HepG2 (cell line): ENCODE measurements around the gene CEP104. TPM values are rescaled to one million over a fixed set of nuclear protein-coding genes. Genes with fewer than 3 reads are reported as not detected.

Experiments
- HBP1 ChIP-seq: IDR thresholded peaks from 2 replicates; pipeline ENCODE4 v1.6.1; 2016; ENCODE audit warnings: low read depth, control low read depth
- LCORL ChIP-seq, 2 experiments: fragments of 450-650 bp in 1 of 2; sonication (generic) in 1 of 2; formaldehyde crosslinking in 1 of 2; IDR thresholded peaks; 2 replicates each; pipeline versions ENCODE4 v1.5.0 to v1.6.1; 2017 to 2020; ENCODE audit warnings: antibody characterized with exemption in 1 of 2, missing genetic modification reagents in 1 of 2
- NFKBIZ ChIP-seq: IDR thresholded peaks from 2 replicates; pipeline ENCODE4 v1.6.1; 2018; ENCODE audit warnings: missing genetic modification reagents, missing compliant biosample characterization
- NR2F1 ChIP-seq, 2 experiments: fragments of 450-650 bp in 1 of 2; formaldehyde crosslinking in 1 of 2; IDR thresholded peaks; 2 replicates each; pipeline versions ENCODE4 v1.5.0 to v1.6.1; 2016 to 2020; ENCODE audit warnings: mild to moderate bottlenecking in 1 of 2, missing compliant biosample characterization in 1 of 2, missing genetic modification reagents in 1 of 2, moderate library complexity in 1 of 2
- RCOR2 ChIP-seq: IDR thresholded peaks from 2 replicates; pipeline ENCODE4 v1.6.1; 2016; ENCODE audit warnings: missing biosample characterization, missing genetic modification reagents
- SKI ChIP-seq: fragments of 450-650 bp; IDR thresholded peaks from one replicate; pipeline ENCODE4 v1.6.1; 2018; ENCODE audit warnings: mild to moderate bottlenecking; ENCODE audit not compliant: partially characterized antibody
- SNAPC2 ChIP-seq: sonication (generic); formaldehyde crosslinking; IDR thresholded peaks from 2 replicates; pipeline ENCODE4 v1.8.1; 2022; ENCODE audit warnings: mild to moderate bottlenecking, missing genetic modification reagents
- SPEN ChIP-seq: sonication (generic); formaldehyde crosslinking; IDR thresholded peaks from 2 replicates; pipeline ENCODE4 v1.5.1; 2020; ENCODE audit warnings: low read depth, mild to moderate bottlenecking, missing genetic modification reagents
- TERF1 ChIP-seq: sonication (generic); formaldehyde crosslinking; IDR thresholded peaks from 2 replicates; pipeline ENCODE4 v1.8.0; 2022; ENCODE audit warnings: mild to moderate bottlenecking, missing genetic modification reagents, moderate library complexity
- ZBTB2 ChIP-seq: sonication (generic); formaldehyde crosslinking; IDR thresholded peaks from 2 replicates; pipeline ENCODE4 v1.8.0; 2022; ENCODE audit warnings: low read depth, missing genetic modification reagents
- ZBTB37 ChIP-seq: sonication (generic); formaldehyde crosslinking; IDR thresholded peaks from 2 replicates; pipeline ENCODE4 v1.4.0; 2020; ENCODE audit warnings: mild to moderate bottlenecking, missing genetic modification reagents
- ZHX1 ChIP-seq: sonication (generic); formaldehyde crosslinking; IDR thresholded peaks from 2 replicates; pipeline ENCODE4 v1.8.1; 2022; ENCODE audit warnings: low read depth, mild to moderate bottlenecking, missing genetic modification reagents
- ZMAT3 ChIP-seq: sonication (generic); formaldehyde crosslinking; conservative IDR thresholded peaks from 2 replicates; pipeline ENCODE4 v1.7.0; 2021; ENCODE audit warnings: missing genetic modification reagents
- polyA plus RNA-seq, 8 experiments: library from polyadenylated mRNA; depleted of rRNA in 3 of 8; stranded (reverse) in 7 of 8; unstranded in 1 of 8; fragments of >200 nt; fragmentation: Illumina TruSeq in 4 of 8; extraction: Trizol in 4 of 8; gene quantifications; 2 replicates each; pipeline versions ENCODE4 v1.2.1 to v1.2.3, GENCODE V29; 2011 to 2016; ENCODE audit warnings: low read depth in 4 of 8, missing spikeins in 1 of 8, mixed read lengths in 1 of 8; ENCODE audit not compliant: insufficient read depth in 1 of 8
- total RNA-seq, 5 experiments: library from RNA; depleted of rRNA; stranded (reverse); fragments of >200 nt; fragmentation: Illumina TruSeq; extraction: Trizol; gene quantifications; 2 replicates each; pipeline ENCODE4 v1.2.3, GENCODE V29; 2016; ENCODE audit warnings: low read depth in 1 of 5
- TF ChIP-seq, protein P1 (sequence below): sonication (generic); formaldehyde crosslinking; IDR thresholded peaks from 2 replicates; pipeline ENCODE4 v1.5.1; 2020; ENCODE audit warnings: missing genetic modification reagents, mild to moderate bottlenecking, borderline replicate concordance

Gene CEP104
- total and polyA plus RNA-seq, 2 of the 13 experiments (the other 11 are each of a cell fraction or from before 2014, with no cell fraction given) = 20.4 to 30.1 TPM

GRCh38 chr1:3796215-3797061 lies 60.6 kb downstream of the CEP104 start, which contains the start of gene LRRC47 (continued):
- TF ChIP-seq ZBTB37 (CRISPR knock-in tag) (no peak), TERF1 (CRISPR knock-in tag) (no peak), RCOR2 (CRISPR knock-in tag) (no peak), HBP1 (0 out of 2 replicates have a peak, but pooled peaks have one; percentile 3), SNAPC2 (CRISPR knock-in tag) (no peak), ZMAT3 (CRISPR knock-in tag) (peak; percentile 93), NR2F1 (CRISPR knock-in tag; IDR thresholded peaks at IDR 0.05) (no peak), NFKBIZ (CRISPR knock-in tag) (0 out of 2 replicates have a peak, but pooled peaks have one; percentile 59), SKI (no peak), LCORL (IDR thresholded peaks at IDR 0.05) (no peak), LCORL (CRISPR knock-in tag; IDR thresholded peaks at IDR 0.05) (peak; percentile 49; the same call in 1 of the 2 replicates), ZBTB2 (CRISPR knock-in tag) (peak; percentile 78; the same call in 1 of the 2 replicates), ZHX1 (CRISPR knock-in tag) (0 out of 2 replicates have a peak, but pooled peaks have one; percentile 74), SPEN (CRISPR knock-in tag) (peak; percentile 97)
- TF ChIP-seq, protein P1, sequence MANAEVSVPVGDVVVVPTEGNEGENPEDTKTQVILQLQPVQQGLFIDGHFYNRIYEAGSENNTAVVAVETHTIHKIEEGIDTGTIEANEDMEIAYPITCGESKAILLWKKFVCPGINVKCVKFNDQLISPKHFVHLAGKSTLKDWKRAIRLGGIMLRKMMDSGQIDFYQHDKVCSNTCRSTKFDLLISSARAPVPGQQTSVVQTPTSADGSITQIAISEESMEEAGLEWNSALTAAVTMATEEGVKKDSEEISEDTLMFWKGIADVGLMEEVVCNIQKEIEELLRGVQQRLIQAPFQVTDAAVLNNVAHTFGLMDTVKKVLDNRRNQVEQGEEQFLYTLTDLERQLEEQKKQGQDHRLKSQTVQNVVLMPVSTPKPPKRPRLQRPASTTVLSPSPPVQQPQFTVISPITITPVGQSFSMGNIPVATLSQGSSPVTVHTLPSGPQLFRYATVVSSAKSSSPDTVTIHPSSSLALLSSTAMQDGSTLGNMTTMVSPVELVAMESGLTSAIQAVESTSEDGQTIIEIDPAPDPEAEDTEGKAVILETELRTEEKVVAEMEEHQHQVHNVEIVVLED (CRISPR knock-in tag) = peak; percentile 73; the same call in 1 of the 2 replicates
